Right cardiac atrium (tissue), 5 donors: ENCODE results near the gene OSBPL3. TPM values are rescaled to one million over a fixed set of nuclear protein-coding genes. Genes with fewer than 3 reads are reported as not detected.

Experiments
- ATAC-seq, 2 donors: fragments of 200-7000 bp; cut with Tn5 transposase; one replicate each; pipeline versions ENCODE4 v1.8.0 to v1.9.1; 2020; ENCODE audit warnings: moderate library complexity in 2 of 2, mild to moderate bottlenecking in 1 of 2
- DNase-seq, 3 donors: peaks; one replicate each; pipeline ENCODE4 v3.0.0-alpha.2; 2020
- H3K27ac ChIP-seq: one replicate; pipeline ENCODE4 v1.5.1; 2013; ENCODE audit warnings: mild to moderate bottlenecking, low read length, control low read depth, moderate library complexity
- H3K27me3 ChIP-seq: one replicate; pipeline ENCODE4 v1.6.1; 2013; ENCODE audit not compliant: control insufficient read depth, insufficient read depth
- H3K4me1 ChIP-seq: one replicate; pipeline ENCODE4 v1.6.1; 2013; ENCODE audit warnings: low read length; ENCODE audit not compliant: control insufficient read depth, insufficient read depth
- H3K4me3 ChIP-seq: one replicate; pipeline ENCODE4 v1.5.1; 2013; ENCODE audit warnings: low read length, control low read depth
- H3K9me3 ChIP-seq: one replicate; pipeline ENCODE4 v1.6.1; 2013; ENCODE audit warnings: low read length; ENCODE audit not compliant: control insufficient read depth
- WGBS: extraction: QIAGEN DNeasy Blood & Tissue Kit; methylation state at CpG from one replicate; pipeline ENCODE4 v1.1.7; 2013; 5-methylcytosine and 5-hydroxymethylcytosine counted together
- intact Hi-C, 4 donors: fragments of 100-400 bp; cut with DNase I; formaldehyde crosslinking; loops; one replicate each; pipeline versions ENCODE4 v1.11.0 to v1.14.0; 2022 to 2023
- polyA plus RNA-seq: library from polyadenylated mRNA; stranded (reverse); fragments of 200-250 nt; gene quantifications from one replicate; pipeline ENCODE4 v1.2.3, GENCODE V29; 2013
- total RNA-seq, 4 donors: library from RNA; stranded (reverse); fragmentation: NEBNext Ultra II Directional; extraction: Animal tissue kit (Norgen Biotek cat#: 25700); gene quantifications; one replicate each; pipeline ENCODE4 v1.2.1, GENCODE V29; 2021
- donor health status: healthy with polysubstance abuse.
- donor health status: DM: no; HTN: yes; CAD: no.
- donor health status: DM: no; HTN: no; CAD: no.
- donor health status: DM: no; HTN: yes; CAD: no; lungs with severe emphysema.
- donor health status: DM: yes; HTN: yes; CAD: no.

OSBPL3 gene
- total and polyA plus RNA-seq, 5 donors, result 3.2 to 12.9 (median 9.7) TPM

DNA sequence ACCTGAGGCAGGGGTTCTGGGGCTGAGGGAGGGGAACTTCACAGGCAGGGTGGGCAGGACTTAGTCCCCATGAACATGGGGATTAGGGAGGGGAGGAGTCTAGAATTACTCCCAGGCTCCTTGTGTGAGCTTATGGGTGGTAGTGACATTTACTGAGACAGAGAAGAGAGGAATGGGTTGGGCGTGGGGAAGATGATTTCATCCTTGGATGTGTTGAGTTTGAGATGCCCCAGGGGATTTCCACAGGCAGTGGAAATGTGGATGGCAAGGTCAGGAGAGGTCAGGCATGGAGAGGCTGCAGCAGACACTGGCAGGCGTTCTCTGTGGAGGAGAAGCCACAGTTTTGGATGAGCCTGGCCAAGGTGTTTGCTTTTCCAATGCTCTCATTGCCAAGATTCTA, 196.3 kb downstream of the OSBPL3 start:
- H3K9me3 ChIP-seq, result no peaks in the 10 kb centered on the region
- no peak overlapping the region for H3K4me3 ChIP-seq
- no peak for ATAC-seq
- H3K27me3 ChIP-seq, result no peaks in the 10 kb centered on the region
- peaks cover 2% of the 10 kb centered on the region for H3K4me1 ChIP-seq
- no peak for DNase-seq
- 80% methylated on average over 2 of the region's 2 CpGs for WGBS
- no peak overlapping the region for H3K27ac ChIP-seq
- intact Hi-C loops, result no loop called here

DNA sequence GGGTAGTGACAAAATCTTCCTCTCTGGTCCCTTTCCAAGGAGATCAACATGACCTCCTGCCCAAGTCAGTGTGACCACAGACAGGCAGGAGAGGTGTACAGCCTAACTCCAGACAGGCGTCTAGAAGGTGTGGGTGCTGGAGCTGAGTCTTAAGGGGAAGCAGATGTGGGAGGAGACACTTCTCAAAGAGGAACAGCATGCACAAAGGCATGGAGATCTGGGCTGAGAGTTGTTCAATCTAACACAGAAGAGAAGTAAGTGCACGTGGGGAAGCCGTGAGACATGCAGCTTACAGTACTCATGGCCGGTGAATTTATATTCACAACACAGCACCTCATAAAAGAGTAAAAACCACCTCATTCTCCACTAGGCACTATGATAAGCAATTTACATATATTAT, 198.9 kb downstream of the OSBPL3 start:
- Histone ChIP-seq H3K27ac (no peak overlapping the region), H3K4me1 (peaks cover 5% of the 10 kb centered on the region), H3K9me3 (no peaks in the 10 kb centered on the region), H3K27me3 (no peaks in the 10 kb centered on the region), H3K4me3 (no peak overlapping the region)
- intact Hi-C loops, result no loop called here
- WGBS, result 84% methylated on average over 4 of the region's 4 CpGs
- DNase-seq (peak in 1 of 3 donors; percentile 39), ATAC-seq (peak in 1 of 2 donors; percentile 45)

DNA sequence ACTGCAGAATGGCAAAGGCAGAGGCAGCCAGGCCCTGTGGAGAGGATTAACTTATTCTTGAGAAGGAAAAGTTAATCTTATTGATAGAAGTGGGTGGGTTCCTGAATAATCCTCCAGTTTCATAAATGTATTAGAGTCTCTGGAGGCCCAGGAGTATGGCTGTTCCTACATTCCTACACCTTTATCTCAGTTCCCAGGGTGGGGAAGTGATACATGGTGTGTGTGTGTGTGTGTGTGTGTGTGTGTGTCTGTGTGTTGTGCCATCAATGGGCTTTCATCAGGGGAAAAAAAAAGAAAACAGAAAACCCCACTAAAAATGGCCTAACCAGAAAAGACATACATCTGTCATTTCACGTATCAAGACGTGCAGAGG, 200.7 kb downstream of the OSBPL3 start:
- H3K9me3 ChIP-seq, result no peaks in the 10 kb centered on the region
- H3K27ac ChIP-seq, result no peak overlapping the region
- no peak for DNase-seq
- no peaks in the 10 kb centered on the region for H3K27me3 ChIP-seq
- peak in 1 of 2 donors; percentile 9 for ATAC-seq
- 92% methylated on average over 2 of the region's 2 CpGs for WGBS
- H3K4me3 ChIP-seq, result no peak overlapping the region
- intact Hi-C loops, result no loop called here
- peaks cover 5% of the 10 kb centered on the region for H3K4me1 ChIP-seq

DNA sequence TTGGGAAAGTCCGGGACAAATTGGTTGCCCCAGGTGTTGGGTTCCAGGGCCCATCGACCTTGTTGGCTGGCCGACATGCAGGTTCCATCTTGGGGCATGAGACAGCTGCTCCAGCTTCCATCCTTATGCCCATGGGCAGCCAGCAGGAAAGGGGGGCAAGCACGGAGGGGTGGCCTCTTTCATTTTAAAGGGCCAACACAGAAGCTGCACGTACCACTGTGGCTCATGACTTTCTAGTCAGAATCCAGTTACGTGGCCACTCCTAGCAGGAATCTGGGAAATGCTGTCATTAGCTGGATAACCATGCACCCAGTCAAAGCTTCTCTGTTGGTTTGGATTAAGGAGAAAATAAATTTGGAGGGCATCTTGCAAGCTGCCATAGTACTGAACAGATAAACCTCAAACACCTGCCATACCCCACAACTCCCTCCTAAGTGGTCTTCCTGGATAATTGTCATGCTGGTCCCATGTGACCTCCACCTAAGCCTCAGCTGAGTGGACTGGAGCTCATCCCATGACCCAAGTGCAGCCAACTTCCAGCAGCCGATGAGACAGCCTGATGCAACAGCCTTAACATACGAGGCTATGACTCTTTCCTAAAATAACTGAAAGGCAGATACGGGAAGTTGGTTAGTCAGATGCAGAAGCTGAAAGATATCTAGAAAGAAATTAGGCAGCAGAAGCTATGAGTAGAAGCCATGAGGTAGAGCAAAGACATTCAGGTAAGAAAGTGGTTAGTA, 201.3 kb downstream of the OSBPL3 start:
- Histone ChIP-seq H3K4me3 (no peak overlapping the region), H3K27me3 (no peaks in the 10 kb centered on the region), H3K9me3 (no peaks in the 10 kb centered on the region), H3K4me1 (peaks cover 5% of the 10 kb centered on the region), H3K27ac (peak overlapping the region; percentile 58)
- WGBS, result 67% methylated on average over 9 of the region's 9 CpGs
- intact Hi-C loops, result no loop called here
- peak; percentile 59 to 63 (median 62) for DNase-seq
- ATAC-seq, result peak; percentile 84 to 92

DNA sequence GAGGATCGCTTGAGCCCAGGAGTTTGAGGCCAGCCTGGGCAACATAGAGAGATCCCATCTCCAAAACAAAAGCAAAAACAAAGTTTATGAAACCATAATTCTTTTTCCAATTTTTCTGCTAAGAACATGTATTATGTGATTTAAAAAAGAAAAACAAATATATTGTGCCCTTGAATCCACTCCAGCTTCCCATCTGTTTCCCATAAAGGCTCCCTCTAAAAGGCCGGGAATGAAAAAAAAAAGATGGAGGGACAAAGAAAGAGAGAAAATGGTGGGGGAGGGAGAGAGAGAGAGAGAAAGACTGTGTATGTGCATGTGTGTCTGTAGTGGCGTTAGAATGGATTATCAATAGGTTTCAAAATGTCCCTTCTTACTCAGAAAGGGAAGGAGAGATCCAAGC, 202.2 kb downstream of the OSBPL3 start:
- WGBS, result 84% methylated on average over 3 of the region's 3 CpGs
- DNase-seq (no peak), ATAC-seq (no peak)
- Histone ChIP-seq H3K4me1 (peaks cover 5% of the 10 kb centered on the region), H3K9me3 (no peaks in the 10 kb centered on the region), H3K4me3 (no peak overlapping the region), H3K27me3 (no peaks in the 10 kb centered on the region), H3K27ac (no peak overlapping the region)
- intact Hi-C loops, result no loop called here

DNA sequence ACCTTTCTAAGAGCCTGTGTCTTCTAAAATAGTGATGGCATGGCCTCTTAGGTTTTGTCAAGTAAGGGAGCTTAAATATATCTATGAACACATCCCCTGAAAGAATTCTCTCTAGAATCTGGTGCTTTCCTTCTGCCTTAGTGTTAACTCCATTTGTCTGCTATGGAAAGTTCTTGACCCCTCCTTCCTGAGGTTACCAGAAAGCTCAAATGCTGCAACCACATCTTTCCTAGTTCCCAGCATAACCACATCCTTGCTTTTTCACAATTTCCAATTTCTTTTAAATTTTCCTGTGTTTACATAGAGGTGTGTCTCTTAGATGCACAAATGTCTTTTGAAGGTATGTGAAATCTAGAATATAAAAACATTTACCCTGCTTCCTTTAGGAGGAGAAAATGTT, 206.3 kb downstream of the OSBPL3 start:
- ATAC-seq, result no peak
- no peak for DNase-seq
- H3K27me3 ChIP-seq, result no peaks in the 10 kb centered on the region
- intact Hi-C loops, result no loop called here
- H3K9me3 ChIP-seq, result no peaks in the 10 kb centered on the region
- H3K4me3 ChIP-seq, result no peak overlapping the region
- peaks cover 2% of the 10 kb centered on the region for H3K4me1 ChIP-seq
- no peak overlapping the region for H3K27ac ChIP-seq

DNA sequence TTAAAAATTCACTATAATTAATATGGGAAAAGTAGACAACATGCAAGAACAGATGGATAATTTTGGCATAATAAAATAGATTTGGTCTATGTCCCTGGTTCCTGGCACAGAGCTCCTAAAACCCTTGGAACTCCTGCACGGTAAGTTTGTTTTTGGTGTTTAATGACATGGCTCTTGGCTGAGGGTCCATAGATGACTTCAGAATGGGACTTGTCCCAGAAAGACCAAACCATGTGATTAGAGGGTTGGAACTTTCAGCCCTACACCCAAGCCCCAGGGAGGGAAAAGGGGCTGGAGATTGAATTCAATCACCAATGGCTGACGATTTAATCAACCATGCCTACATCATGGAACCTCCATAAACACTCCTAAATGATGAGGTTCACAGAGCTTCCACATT, 210.1 kb downstream of the OSBPL3 start:
- Histone ChIP-seq H3K27me3 (no peaks in the 10 kb centered on the region), H3K27ac (no peak overlapping the region), H3K4me1 (no peaks in the 10 kb centered on the region), H3K9me3 (no peaks in the 10 kb centered on the region), H3K4me3 (no peak overlapping the region)
- DNase-seq, result peak in 1 of 3 donors; percentile 48
- intact Hi-C loops, result no loop called here
- peak; percentile 60 to 82 for ATAC-seq
- 48% methylated on average over 2 of the region's 2 CpGs for WGBS

DNA sequence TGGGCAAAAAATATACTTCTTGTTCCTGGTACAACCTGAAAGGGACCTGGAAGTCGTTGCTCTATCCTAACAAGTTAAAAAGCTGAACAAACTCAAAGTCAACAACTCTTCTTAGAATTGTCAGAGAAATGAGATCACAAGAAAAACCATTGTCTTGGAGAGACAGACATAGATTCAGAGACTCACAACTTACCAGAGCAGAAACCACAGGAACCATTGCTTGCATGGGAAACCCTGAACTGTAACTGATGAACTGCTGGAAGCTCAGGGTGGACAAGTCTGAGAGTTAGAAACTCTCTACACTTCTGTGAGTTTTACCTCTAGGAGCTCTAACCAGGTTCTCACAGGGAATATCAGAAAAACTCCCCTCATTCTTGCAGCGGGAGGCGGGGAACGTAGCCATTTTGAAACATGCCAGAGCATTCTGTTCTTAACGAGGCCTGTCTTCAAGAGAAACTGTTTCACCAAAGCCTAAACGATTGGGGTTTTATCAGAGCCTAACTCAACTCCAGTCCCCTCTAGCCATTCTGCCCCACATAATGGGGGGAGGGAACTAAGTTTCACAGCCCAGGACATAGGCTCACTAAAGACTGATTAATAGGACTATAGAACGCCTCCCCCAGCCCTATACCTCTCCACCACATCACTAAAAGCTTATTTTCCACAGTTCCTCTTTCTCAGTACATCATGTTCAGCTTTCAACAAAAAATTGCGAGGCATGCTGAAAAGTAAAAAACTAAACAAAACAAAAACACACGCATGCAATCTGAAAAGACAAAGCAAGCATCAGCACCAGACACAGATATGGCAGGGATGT, 210.8 kb downstream of the OSBPL3 start:
- ATAC-seq (peak in 1 of 2 donors; percentile 65), DNase-seq (no peak)
- intact Hi-C loops, result no loop called here
- Histone ChIP-seq H3K27me3 (no peaks in the 10 kb centered on the region), H3K9me3 (no peaks in the 10 kb centered on the region), H3K4me3 (no peak overlapping the region), H3K4me1 (no peaks in the 10 kb centered on the region), H3K27ac (peak overlapping the region; percentile 8)
- WGBS, result 59% methylated on average over 9 of the region's 9 CpGs

DNA sequence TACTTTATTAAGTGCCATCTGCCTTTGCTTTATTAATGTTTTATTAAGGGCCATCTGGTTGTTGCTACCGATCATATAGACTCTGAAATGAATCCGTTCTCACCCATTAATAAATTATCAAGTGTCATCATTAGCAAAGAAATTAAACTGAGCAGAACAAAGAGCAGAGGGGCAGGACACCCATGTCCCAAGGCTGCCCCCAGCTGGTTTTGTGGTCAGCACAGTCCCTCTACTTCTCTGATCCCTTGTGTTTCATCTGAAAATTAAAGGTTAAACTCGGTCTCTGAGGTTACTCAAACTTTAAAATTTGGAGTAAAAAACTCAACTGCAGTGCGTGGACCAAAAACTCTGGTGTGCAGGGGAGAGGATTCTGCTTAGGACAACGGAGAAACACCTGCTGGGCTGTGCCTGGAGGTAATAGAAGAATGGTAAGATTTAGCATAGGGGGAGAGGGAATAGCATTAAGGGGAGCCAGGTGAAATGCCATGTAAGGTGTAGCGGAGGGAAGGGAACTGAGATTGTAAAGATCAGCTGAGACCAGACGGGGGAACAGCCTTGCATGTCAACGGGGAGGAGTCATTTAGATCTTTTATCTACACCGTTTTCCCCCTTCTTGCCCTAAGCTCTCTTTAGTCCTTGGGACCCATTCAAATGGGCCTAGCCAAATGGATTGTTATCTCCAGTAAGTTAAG, 212.0 kb downstream of the OSBPL3 start:
- intact Hi-C loops, result no loop called here
- H3K27ac ChIP-seq, result no peak overlapping the region
- H3K9me3 ChIP-seq, result no peaks in the 10 kb centered on the region
- H3K4me1 ChIP-seq, result no peaks in the 10 kb centered on the region
- no peak overlapping the region for H3K4me3 ChIP-seq
- H3K27me3 ChIP-seq, result no peaks in the 10 kb centered on the region
- ATAC-seq (no peak), DNase-seq (no peak)
- WGBS, result 72% methylated on average over 9 of the region's 9 CpGs

DNA sequence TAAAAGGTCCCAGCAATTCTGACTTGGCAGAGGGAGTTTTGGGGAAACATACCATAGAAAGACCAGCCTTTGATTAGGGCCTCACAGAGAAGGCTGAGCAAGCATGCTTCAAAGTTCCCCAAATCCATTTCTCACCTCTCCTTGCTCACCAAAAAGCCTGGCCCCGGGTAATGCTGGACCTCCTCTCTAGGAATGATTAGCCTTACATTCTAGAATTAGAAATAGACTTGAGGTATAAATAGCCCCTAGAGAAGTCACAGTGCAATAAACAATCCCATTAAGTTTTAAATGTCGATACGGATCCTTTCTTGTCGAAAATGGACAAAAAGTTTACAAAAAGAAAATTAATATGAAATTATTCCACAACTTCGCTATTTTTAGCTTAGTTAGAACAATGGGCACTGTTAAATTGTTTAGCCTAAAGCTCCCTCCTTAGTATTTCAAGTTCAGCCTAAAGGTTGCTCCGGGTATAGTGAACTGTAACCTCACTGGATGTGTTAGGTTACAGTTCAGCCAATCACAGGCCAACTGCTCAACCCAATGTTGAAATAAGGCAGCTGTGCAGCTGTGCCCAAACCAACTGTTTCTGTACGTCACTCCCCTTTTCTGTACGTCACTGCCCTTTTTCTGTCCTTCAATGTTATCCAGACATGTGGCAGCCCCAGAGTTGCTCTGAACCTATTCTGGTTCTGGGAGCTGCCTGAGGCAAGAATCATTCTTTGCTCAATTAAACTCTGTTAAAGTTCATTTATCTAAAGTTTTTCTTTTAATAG, 214.8 kb downstream of the OSBPL3 start:
- Histone ChIP-seq H3K4me3 (no peak overlapping the region), H3K27ac (no peak overlapping the region)
- ATAC-seq, result peak; percentile 31 to 85

More for the DNA sequence above, 214.8 kb downstream of the OSBPL3 start:
- DNase-seq, result peak in 1 of 3 donors; percentile 38
- 61% methylated on average over 8 of the region's 8 CpGs for WGBS
- Histone ChIP-seq H3K27me3 (no peaks in the 10 kb centered on the region), H3K4me1 (no peaks in the 10 kb centered on the region), H3K9me3 (no peaks in the 10 kb centered on the region)
- intact Hi-C loops, result no loop called here
